GM12878 (cell line): Measurements from ENCODE around the gene CNGB1.

Experiments
- EZH2 ChIP-seq: IDR thresholded peaks from 2 replicates; pipeline ENCODE4 v1.6.1; 2012; ENCODE audit warnings: low read depth, mild to moderate bottlenecking, control low read depth, inconsistent platforms, low read length, borderline replicate concordance; ENCODE audit not compliant: control insufficient read depth
- GATAD2B ChIP-seq: fragments of 450-650 bp; conservative IDR thresholded peaks from 2 replicates; pipeline ENCODE4 v1.6.1; 2017; ENCODE audit warnings: low read depth, mild to moderate bottlenecking, moderate library complexity
- POLR2AphosphoS2 ChIP-seq: IDR thresholded peaks from 2 replicates; pipeline ENCODE4 v1.6.1; 2011; ENCODE audit warnings: low read depth, mild to moderate bottlenecking, low read length, improper control_type of control experiment, moderate library complexity
- SRF ChIP-seq, 2 experiments: IDR thresholded peaks; 2 replicates each; pipeline ENCODE4 v1.6.1; 2011; ENCODE audit warnings: low read depth in 2 of 2, low read length in 2 of 2, mild to moderate bottlenecking in 1 of 2, moderate library complexity in 1 of 2
- ZNF274 ChIP-seq: IDR thresholded peaks from one replicate; pipeline ENCODE4 v1.8.0; 2011; ENCODE audit not compliant: insufficient read length, insufficient read depth
- TF ChIP-seq, protein P1 (sequence below), 3 experiments: IDR thresholded peaks in 2 of 3; conservative IDR thresholded peaks in 1 of 3; 2 replicates each; pipeline ENCODE4 v1.5.1; 2011; ENCODE audit warnings: low read depth in 3 of 3, low read length in 3 of 3, mild to moderate bottlenecking in 3 of 3, control low read depth in 2 of 3, moderate library complexity in 2 of 3, inconsistent platforms in 1 of 3, mixed read lengths in 1 of 3; ENCODE audit not compliant: control insufficient read depth in 2 of 3, insufficient read depth in 1 of 3; ENCODE audit errors: extremely low read depth in 1 of 3

DNA sequence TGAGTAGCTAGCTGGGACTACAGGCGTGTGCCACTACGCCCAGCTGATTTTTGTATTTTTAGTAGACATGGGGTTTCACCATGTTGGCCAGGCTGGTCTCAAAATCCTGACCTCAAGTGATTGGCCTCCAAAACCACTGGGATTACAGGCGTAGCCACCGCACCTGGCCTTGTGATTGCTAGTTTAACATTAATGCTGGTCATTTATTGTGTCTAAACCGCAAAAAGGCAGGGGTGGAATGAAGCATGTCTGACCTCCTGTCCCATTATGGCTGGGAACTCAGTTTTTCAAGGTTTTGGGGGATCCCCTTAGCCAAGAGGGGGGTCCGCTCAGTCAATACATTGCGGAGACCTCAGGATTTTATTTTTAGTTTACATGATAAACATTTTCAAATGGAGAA lies 10.7 kb upstream of the CNGB1 start:
- no peak; the same call in 1 of the 2 replicates for TF ChIP-seq GATAD2B
- TF ChIP-seq SRF (IDR thresholded peaks at IDR 0.05; ENCODE audit: low read depth in 2 of 2, low read length in 2 of 2): no peak
- TF ChIP-seq, protein P1, sequence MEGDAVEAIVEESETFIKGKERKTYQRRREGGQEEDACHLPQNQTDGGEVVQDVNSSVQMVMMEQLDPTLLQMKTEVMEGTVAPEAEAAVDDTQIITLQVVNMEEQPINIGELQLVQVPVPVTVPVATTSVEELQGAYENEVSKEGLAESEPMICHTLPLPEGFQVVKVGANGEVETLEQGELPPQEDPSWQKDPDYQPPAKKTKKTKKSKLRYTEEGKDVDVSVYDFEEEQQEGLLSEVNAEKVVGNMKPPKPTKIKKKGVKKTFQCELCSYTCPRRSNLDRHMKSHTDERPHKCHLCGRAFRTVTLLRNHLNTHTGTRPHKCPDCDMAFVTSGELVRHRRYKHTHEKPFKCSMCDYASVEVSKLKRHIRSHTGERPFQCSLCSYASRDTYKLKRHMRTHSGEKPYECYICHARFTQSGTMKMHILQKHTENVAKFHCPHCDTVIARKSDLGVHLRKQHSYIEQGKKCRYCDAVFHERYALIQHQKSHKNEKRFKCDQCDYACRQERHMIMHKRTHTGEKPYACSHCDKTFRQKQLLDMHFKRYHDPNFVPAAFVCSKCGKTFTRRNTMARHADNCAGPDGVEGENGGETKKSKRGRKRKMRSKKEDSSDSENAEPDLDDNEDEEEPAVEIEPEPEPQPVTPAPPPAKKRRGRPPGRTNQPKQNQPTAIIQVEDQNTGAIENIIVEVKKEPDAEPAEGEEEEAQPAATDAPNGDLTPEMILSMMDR (IDR thresholded peaks at IDR 0.05 in 2 of 3, conservative IDR thresholded peaks at IDR 0.05 in 1 of 3; ENCODE audit: control insufficient read depth in 2 of 3, extremely low read depth in 1 of 3, insufficient read depth in 1 of 3, low read depth in 3 of 3, low read length in 3 of 3): no peak
- no peak for TF ChIP-seq EZH2
- TF ChIP-seq POLR2AphosphoS2: no peak
- no peak for TF ChIP-seq ZNF274
